Gastrocnemius medialis (tissue), 4 donors: ENCODE measurements around the gene CDC73.

ENCODE experiments used
- POLR2A ChIP-seq, 2 donors: fragments of 450-650 bp; IDR thresholded peaks; one replicate each; pipeline ENCODE4 v1.6.1; 2017; ENCODE audit warnings: antibody characterized with exemption in 2 of 2, mild to moderate bottlenecking in 2 of 2, moderate library complexity in 2 of 2
- TF ChIP-seq, protein P1 (sequence below), 5 experiments: fragments of 450-650 bp in 3 of 5; fragments of 200-600 bp in 2 of 5; sonication (generic) in 2 of 5; IDR thresholded peaks in 4 of 5; conservative IDR thresholded peaks in 1 of 5; 1 replicate in 4 of 5; 2 replicates in 1 of 5; pipeline ENCODE4 v1.5.1; 2016 to 2019; ENCODE audit warnings: antibody characterized with exemption in 5 of 5, mild to moderate bottlenecking in 3 of 5, moderate library complexity in 3 of 5

DNA sequence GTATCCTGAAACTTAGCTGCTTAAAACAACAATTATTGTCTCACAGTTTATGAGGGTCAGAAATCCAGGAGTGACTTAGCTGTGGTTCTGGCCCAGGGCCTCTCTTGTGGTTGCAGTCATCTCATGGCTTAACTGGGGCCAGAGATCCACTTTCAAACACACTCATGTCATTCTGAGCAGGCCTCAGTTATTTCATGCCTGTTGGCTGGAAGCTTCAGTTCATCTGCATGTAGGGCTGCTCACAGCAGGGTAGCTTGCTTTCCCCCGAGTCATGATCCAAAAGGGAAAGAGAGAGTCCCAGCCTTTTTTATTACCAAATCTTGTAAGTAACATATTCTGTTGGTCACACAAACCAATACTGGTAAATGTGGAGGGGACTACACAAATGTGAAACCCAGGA is 161.2 kb downstream of the CDC73 start:
- TF ChIP-seq, protein P1, sequence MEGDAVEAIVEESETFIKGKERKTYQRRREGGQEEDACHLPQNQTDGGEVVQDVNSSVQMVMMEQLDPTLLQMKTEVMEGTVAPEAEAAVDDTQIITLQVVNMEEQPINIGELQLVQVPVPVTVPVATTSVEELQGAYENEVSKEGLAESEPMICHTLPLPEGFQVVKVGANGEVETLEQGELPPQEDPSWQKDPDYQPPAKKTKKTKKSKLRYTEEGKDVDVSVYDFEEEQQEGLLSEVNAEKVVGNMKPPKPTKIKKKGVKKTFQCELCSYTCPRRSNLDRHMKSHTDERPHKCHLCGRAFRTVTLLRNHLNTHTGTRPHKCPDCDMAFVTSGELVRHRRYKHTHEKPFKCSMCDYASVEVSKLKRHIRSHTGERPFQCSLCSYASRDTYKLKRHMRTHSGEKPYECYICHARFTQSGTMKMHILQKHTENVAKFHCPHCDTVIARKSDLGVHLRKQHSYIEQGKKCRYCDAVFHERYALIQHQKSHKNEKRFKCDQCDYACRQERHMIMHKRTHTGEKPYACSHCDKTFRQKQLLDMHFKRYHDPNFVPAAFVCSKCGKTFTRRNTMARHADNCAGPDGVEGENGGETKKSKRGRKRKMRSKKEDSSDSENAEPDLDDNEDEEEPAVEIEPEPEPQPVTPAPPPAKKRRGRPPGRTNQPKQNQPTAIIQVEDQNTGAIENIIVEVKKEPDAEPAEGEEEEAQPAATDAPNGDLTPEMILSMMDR (IDR thresholded peaks at IDR 0.05 in 4 of 5, conservative IDR thresholded peaks at IDR 0.05 in 1 of 5), result no peak
- TF ChIP-seq POLR2A (IDR thresholded peaks at IDR 0.05), result no peak
